ENCODE results near the gene KIAA1549. TPM values are rescaled to one million over a fixed set of nuclear protein-coding genes. Genes with fewer than 3 reads are reported as not detected.

Gene KIAA1549
- total RNA-seq, 1 donor from 2014 or later: 10.8 TPM

DNA sequence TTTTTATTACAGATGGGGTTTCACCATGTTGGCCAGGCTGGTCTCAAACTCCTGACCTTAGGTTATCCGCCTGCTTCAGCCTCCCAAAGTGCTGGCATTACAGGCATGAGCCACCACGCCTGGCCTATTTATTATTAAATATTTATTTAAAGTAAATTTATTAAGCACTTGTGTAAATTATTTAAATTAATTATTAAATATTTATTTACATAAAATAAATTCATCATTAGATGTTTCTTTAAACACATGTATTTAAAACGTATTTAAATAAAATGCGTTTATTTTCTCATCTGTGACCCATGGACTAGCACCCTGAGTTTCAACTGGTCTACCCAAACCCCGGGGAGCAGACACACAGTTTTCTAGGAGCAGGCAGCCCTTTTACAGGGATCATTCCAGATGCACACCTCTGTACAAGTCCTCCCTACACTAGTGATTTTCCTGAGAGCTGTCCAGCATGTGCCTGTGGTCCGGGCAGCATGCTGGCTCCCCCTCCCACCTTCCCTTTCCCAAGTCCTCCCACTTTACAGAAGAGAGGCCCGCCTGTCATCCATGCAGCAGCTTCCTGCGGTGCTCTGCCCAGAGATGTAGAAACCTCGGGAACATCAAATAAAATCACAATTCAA is 94.0 kb downstream of the KIAA1549 start:
- H3K9me3 Mint-ChIP-seq (ENCODE audit: unreplicated experiment): no peaks in the 10 kb centered on the region
- H3K27me3 Mint-ChIP-seq (ENCODE audit: unreplicated experiment): peaks cover 2% of the 10 kb centered on the region
- no peaks in the 10 kb centered on the region for H3K4me1 Mint-ChIP-seq (ENCODE audit: unreplicated experiment)
- peaks cover 11% of the 10 kb centered on the region for H3K36me3 Mint-ChIP-seq (ENCODE audit: low read depth, unreplicated experiment)
- H3K4me3 Mint-ChIP-seq (ENCODE audit: unreplicated experiment): no peak overlapping the region
- TF ChIP-seq, protein P1, sequence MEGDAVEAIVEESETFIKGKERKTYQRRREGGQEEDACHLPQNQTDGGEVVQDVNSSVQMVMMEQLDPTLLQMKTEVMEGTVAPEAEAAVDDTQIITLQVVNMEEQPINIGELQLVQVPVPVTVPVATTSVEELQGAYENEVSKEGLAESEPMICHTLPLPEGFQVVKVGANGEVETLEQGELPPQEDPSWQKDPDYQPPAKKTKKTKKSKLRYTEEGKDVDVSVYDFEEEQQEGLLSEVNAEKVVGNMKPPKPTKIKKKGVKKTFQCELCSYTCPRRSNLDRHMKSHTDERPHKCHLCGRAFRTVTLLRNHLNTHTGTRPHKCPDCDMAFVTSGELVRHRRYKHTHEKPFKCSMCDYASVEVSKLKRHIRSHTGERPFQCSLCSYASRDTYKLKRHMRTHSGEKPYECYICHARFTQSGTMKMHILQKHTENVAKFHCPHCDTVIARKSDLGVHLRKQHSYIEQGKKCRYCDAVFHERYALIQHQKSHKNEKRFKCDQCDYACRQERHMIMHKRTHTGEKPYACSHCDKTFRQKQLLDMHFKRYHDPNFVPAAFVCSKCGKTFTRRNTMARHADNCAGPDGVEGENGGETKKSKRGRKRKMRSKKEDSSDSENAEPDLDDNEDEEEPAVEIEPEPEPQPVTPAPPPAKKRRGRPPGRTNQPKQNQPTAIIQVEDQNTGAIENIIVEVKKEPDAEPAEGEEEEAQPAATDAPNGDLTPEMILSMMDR (IDR thresholded peaks at IDR 0.05; ENCODE audit: unreplicated experiment): no peak
- H3K27ac Mint-ChIP-seq (ENCODE audit: unreplicated experiment): no peak overlapping the region
- DNase-seq (ENCODE audit: low spot score): no peak

DNA sequence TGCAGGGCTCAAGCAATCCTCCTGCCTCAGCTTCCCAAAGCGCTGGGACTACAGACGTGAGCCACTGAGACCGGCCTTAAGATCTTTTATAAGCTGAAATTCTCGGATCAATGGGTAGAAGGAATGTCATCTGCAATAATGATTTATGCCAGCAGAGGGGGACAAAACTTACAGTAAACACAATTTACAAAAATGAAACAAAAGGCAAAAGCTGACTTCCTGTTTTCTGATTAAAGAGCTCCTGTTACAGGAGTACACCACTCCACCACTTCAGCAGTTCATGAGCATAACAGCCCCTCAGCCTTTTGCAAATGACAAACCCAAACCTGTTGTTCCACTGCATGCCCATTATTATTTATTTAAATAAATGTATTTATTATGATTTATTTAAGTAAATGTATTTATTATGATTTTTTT is 94.7 kb downstream of the KIAA1549 start:
- Mint-ChIP-seq H3K36me3 (ENCODE audit: low read depth, unreplicated experiment) (peaks cover 8% of the 10 kb centered on the region), H3K9me3 (ENCODE audit: unreplicated experiment) (no peaks in the 10 kb centered on the region), H3K27me3 (ENCODE audit: unreplicated experiment) (peaks cover 2% of the 10 kb centered on the region), H3K4me1 (ENCODE audit: unreplicated experiment) (no peaks in the 10 kb centered on the region), H3K27ac (ENCODE audit: unreplicated experiment) (no peak overlapping the region), H3K4me3 (ENCODE audit: unreplicated experiment) (no peak overlapping the region)
- peak; percentile 27 for DNase-seq (ENCODE audit: low spot score)
- TF ChIP-seq, protein P1 (IDR thresholded peaks at IDR 0.05; ENCODE audit: unreplicated experiment): peak; percentile 88

DNA sequence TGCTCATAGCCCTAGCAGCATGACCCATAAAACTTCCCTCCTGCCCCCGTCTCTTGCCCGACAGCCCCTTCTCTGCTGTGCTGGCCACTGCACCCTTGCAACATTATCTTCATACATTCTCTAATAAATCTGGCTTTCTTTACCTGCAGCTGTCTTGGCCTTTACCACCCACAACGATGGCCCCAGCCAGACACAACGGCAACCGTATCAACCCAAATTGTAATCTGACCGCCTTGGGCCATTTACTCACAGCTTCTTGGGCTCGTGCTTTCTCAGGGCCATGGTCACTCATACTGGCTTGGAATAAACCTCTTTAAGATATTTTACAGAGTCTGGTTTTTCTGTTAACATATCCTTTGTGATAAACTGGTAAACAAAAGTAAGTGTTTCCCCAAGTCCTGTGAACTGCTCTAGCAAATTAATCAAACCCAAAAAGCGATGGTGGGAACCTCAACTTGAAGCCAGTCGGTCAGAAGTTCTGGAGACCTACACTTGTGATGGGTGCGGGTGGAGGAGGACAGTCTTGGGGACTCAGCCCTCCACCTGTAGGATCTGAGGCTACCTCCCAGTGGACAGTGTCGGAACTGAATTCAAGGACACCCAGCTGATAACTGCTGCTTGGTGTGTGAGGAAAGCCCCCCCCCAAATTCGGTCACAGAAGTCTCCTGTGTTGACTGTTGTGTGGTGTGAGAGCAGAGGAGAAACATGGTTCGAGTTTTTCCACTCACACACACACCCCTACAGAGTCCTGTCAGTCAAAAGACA is 95.6 kb downstream of the KIAA1549 start:
- TF ChIP-seq, protein P1 (IDR thresholded peaks at IDR 0.05; ENCODE audit: unreplicated experiment): no peak
- H3K9me3 Mint-ChIP-seq (ENCODE audit: unreplicated experiment): no peaks in the 10 kb centered on the region
- no peaks in the 10 kb centered on the region for H3K4me1 Mint-ChIP-seq (ENCODE audit: unreplicated experiment)
- H3K27ac Mint-ChIP-seq (ENCODE audit: unreplicated experiment): no peak overlapping the region
- DNase-seq (ENCODE audit: low spot score): peak; percentile 14
- H3K36me3 Mint-ChIP-seq (ENCODE audit: low read depth, unreplicated experiment): peaks cover 4% of the 10 kb centered on the region
- peaks cover 2% of the 10 kb centered on the region for H3K27me3 Mint-ChIP-seq (ENCODE audit: unreplicated experiment)
- H3K4me3 Mint-ChIP-seq (ENCODE audit: unreplicated experiment): no peak overlapping the region

DNA sequence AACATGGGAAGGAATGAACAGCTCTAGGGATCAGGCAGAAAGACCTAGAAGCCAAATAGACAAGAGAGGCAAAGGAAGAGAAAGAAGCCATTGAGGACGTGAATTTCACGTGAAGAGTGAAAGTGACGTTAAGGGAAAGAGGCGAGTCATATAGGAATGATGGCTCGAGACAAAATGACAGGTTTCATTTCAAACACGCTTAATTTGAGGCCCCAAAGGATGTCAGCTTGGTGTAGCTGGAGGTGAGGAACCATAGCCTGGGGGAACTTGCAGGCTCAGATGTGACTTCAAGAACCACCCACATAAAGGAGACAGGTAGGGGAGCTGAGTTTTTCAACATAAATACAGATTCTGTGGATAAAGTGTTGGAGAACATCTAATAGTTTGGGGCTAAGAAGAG is 98.9 kb downstream of the KIAA1549 start:
- TF ChIP-seq, protein P1 (IDR thresholded peaks at IDR 0.05; ENCODE audit: unreplicated experiment): no peak
- peaks cover 7% of the 10 kb centered on the region for H3K36me3 Mint-ChIP-seq (ENCODE audit: low read depth, unreplicated experiment)
- H3K4me3 Mint-ChIP-seq (ENCODE audit: unreplicated experiment): no peak overlapping the region
- no peaks in the 10 kb centered on the region for H3K27me3 Mint-ChIP-seq (ENCODE audit: unreplicated experiment)
- no peaks in the 10 kb centered on the region for H3K9me3 Mint-ChIP-seq (ENCODE audit: unreplicated experiment)
- no peak overlapping the region for H3K27ac Mint-ChIP-seq (ENCODE audit: unreplicated experiment)
- H3K4me1 Mint-ChIP-seq (ENCODE audit: unreplicated experiment): no peaks in the 10 kb centered on the region
- no peak for DNase-seq (ENCODE audit: low spot score)

DNA sequence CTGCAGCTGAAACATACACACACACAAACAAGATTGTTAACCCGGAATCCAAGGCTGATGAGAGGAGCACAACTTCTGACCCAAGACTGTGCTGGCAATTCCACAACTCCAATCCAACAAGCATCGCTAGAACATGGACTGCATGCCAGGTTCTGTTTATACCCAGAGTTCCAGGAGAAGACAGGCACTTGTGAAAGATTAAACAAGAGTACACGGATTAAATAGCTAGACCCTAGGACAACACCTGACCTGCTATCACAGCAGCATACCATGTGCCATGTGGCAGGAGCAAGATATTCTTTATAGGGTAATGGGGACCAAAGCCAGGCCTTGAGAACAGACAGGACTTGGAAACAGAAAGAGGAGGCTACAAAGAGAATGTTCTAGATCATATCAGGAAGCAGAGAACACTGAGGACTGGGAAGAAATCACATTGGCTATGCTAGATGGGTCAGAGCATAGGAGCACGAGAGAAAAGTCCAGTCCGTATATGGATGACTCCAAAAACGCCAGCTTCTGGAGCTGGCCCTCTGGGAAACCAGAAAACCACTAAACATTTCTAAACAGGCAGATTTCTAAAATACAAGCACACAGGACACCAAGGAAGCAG is 99.5 kb downstream of the KIAA1549 start:
- Mint-ChIP-seq H3K27me3 (ENCODE audit: unreplicated experiment) (no peaks in the 10 kb centered on the region), H3K9me3 (ENCODE audit: unreplicated experiment) (no peaks in the 10 kb centered on the region), H3K27ac (ENCODE audit: unreplicated experiment) (no peak overlapping the region), H3K4me1 (ENCODE audit: unreplicated experiment) (no peaks in the 10 kb centered on the region), H3K36me3 (ENCODE audit: low read depth, unreplicated experiment) (peaks cover 7% of the 10 kb centered on the region), H3K4me3 (ENCODE audit: unreplicated experiment) (no peak overlapping the region)
- TF ChIP-seq, protein P1 (IDR thresholded peaks at IDR 0.05; ENCODE audit: unreplicated experiment): no peak
- no peak for DNase-seq (ENCODE audit: low spot score)

All from endothelial cell (in vitro differentiated cells).